SK-N-SH treated with all-trans-retinoic acid at 6 μM for 48 hours (cell line): Measurements from ENCODE around the gene RABGAP1L.

Experiments
- OSR1 ChIP-seq: fragments of 250-450 bp; sonication (Bioruptor Pico); IDR thresholded peaks from 2 replicates; pipeline ENCODE4 v1.8.0; 2022; ENCODE audit warnings: moderate library complexity, mild to moderate bottlenecking, inconsistent platforms
- TF ChIP-seq, protein P1 (sequence below): fragments of 250-450 bp; sonication (Bioruptor Pico); IDR thresholded peaks from 2 replicates; pipeline ENCODE4 v1.5.1; 2020; ENCODE audit warnings: low read depth, mild to moderate bottlenecking, moderate library complexity
- TF ChIP-seq, protein P2 (sequence below): fragments of 250-450 bp; sonication (Bioruptor Pico); IDR thresholded peaks from 2 replicates; pipeline ENCODE4 v1.5.1; 2021; ENCODE audit warnings: mild to moderate bottlenecking, moderate library complexity

GRCh38 chr1:175013445-175013844, 854.1 kb downstream of the RABGAP1L start:
- TF ChIP-seq, protein P1, sequence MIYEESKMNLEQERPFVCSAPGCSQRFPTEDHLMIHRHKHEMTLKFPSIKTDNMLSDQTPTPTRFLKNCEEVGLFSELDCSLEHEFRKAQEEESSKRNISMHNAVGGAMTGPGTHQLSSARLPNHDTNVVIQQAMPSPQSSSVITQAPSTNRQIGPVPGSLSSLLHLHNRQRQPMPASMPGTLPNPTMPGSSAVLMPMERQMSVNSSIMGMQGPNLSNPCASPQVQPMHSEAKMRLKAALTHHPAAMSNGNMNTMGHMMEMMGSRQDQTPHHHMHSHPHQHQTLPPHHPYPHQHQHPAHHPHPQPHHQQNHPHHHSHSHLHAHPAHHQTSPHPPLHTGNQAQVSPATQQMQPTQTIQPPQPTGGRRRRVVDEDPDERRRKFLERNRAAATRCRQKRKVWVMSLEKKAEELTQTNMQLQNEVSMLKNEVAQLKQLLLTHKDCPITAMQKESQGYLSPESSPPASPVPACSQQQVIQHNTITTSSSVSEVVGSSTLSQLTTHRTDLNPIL (CRISPR knock-in tag) = no peak
- TF ChIP-seq, protein P2, sequence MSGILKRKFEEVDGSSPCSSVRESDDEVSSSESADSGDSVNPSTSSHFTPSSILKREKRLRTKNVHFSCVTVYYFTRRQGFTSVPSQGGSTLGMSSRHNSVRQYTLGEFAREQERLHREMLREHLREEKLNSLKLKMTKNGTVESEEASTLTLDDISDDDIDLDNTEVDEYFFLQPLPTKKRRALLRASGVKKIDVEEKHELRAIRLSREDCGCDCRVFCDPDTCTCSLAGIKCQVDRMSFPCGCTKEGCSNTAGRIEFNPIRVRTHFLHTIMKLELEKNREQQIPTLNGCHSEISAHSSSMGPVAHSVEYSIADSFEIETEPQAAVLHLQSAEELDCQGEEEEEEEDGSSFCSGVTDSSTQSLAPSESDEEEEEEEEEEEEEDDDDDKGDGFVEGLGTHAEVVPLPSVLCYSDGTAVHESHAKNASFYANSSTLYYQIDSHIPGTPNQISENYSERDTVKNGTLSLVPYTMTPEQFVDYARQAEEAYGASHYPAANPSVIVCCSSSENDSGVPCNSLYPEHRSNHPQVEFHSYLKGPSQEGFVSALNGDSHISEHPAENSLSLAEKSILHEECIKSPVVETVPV (CRISPR knock-in tag) = no peak
- TF ChIP-seq OSR1 (CRISPR knock-in tag) = no peak
